Right kidney (tissue), 1 donor: ENCODE results near the gene HDAC5.
"Not testable (repeated sequence)": the region's sequence is repeated elsewhere in the genome, so short reads cannot be mapped to it uniquely, and the experiment has no call there.

Experiments
- DNase-seq: peaks from one replicate; pipeline ENCODE4 v3.0.0-alpha.2; 2016

Gene HDAC5

DNA sequence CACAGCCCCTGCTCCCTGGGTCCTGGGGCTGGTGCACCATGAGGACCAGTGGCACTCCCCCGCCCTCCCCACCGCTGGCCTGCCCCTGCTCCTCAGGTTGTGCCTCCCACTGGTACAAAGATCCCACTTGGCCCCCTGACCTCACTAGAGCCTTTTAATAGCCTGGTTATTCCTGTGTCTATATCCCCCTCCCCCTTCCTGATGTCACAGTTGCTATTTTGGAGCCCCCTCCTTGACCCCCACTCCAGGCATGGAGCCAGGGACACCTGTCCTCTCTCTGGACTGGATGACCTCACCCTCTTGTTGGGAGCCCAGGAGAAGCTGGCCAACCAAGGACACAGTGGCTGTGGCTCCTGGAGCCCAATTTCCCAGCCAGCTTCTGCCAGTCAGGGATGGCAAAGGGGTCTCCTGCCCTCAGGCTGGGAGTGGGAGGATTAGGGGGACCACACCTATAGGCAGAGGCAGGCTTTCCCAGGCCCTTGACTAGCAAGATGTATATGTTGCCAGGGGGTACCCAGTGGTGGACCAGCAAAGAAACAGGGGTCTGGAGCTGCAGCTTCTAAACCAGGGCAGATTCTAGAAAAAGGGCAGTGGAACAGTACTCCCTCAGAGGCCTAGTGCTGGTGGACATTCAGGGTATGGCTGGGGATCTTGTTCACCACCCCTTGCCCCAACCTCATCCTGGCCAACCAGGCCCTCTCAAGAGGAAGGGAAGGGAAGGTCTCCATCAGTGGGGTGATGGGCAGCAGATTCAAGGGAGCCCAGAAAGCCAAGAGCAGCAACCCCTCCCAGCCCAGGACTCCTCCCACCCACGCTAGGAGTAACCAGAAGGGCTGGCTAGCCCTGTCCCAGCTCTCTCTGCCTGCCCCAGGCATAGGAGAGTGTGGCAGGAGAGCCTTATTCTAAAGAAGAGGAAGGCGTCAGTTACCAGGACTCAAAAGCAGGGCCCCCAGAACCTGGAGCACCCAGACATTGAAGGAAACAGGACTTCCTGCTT is 10.9 kb downstream of the HDAC5 start:
- no peak for DNase-seq

DNA sequence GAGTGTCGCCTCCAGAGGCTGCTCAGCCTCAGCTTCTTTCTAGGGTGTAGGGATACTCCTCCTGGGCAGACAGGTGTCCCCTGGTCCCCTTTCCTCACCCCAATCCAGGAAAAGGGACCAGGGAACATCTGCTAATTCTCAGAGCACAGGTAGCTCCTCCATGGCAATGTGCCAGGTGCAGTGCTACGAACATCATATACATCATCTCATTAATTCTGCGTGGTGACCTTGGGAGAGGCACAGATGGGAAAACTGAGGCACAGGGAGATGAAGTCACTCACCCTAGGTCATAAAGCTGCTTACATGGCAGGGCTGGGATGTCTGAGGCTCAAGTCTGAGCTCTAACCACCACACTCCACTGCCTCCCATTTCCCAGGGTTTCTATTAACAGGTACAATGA is 11.7 kb downstream of the HDAC5 start:
- no peak for DNase-seq

DNA sequence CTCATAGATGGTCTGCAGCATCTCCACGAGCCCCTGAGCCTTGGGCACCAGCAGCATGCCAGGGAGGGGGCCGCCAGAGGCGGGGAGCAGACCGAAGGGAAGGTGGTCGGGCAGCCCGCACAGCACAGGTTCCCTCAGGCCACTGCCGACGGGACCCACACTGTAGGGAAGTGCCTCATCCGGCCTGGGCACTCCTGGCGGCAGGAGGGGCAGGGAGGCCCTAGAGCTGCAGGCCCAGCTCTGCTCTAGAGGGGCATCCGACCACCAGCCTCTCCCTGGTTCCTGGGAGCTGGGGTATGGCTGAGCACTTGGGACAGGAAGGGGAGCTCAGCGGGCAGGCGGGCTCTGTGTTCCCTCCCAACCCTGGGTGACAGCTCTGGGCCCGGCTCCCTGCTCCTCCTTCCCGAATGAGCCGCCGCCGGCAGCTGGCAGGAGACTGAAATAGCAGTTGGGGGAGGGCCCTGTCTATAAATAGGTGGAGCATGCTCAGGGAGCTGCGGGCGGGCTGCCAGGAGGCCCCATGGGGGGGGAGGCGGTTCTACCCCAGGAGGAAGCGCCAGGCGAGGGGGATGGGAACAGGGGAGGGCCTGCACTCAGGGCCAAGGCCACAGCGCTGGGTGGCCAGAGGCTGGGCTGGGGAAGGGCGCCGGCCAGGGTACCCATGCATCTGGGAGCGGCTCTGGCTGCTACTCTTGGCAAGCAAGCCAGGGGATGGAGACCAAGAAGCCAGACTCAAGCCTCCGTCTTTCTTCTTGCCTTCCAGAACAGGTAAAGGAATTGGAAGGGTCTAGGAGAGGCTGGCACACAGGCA is 12.4 kb downstream of the HDAC5 start:
- peak; percentile 78 for DNase-seq

DNA sequence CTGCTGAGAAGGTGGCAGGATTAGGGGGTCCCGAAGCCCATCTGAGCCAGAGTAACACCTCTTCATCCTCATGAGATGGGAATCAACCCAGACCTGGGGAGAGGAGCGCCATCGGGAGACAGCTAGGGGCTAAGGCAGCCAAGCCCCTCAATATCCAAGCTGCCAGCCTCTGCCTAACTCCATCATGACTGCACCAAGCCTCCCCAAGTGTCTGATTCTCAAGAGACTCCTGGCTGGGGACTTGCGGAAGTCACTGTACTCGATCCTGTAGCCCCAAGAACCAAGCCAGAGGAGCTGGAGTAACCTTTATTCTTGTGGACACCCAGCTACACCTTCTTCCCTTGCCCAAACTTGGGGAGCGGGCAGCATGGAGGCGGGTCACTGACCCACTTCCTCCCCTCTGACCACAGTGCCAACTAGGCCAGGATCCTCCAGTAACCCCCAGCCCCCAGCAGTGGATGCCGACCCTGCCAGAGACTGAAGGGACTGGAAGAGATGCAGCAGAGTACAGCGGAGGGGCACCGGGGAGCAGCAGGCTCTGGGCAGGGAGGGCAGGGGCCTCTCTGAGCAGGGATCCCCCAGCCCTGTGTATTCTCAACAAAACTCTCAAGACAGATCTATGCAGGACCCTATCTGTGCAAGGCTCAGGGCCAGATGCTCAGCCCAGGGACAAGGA is 13.3 kb downstream of the HDAC5 start:
- no peak for DNase-seq

DNA sequence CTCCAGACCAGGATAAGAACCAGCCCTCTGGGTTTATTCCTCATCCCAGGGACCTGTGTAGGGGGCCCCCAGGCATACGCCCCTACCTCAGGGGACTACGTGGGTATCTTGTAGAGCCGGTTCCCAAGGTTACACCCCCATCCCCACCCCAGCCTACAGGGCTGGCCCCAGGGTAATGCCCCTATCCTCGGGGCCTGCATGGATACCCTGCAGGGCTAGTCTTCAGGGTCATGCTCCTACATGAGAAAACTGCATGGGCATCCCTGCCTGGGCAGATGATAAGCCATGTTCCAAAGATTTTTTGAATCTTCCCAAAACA is 14.2 kb downstream of the HDAC5 start:
- DNase-seq = no peak

- no peak for DNase-seq
Observed at GRCh38 chr17:44108440-44109311, 14.8 kb downstream of the HDAC5 start.

GRCh38 chr17:44106801-44107200 is 16.6 kb downstream of the HDAC5 start:
- DNase-seq = no peak

DNA sequence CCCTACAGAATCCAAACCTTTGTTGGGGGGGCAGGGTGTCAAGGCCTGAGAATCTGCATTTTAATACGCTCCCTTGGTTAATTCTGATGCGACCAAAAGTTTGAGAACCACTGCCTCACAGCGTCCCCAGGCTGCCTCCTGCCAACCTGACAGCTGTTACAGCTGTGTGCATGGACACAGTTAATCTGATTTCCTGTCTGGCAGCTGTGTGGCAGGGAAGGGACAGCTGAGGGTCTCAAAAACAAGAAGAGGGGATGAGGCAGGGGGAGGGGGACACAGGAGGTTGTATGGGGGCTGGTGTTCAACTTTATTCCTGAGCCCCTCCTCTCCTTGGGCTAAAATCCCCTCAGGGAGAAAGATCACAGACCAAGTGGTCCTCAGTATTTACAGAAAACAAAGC is 17.5 kb downstream of the HDAC5 start:
- DNase-seq = no peak

DNA sequence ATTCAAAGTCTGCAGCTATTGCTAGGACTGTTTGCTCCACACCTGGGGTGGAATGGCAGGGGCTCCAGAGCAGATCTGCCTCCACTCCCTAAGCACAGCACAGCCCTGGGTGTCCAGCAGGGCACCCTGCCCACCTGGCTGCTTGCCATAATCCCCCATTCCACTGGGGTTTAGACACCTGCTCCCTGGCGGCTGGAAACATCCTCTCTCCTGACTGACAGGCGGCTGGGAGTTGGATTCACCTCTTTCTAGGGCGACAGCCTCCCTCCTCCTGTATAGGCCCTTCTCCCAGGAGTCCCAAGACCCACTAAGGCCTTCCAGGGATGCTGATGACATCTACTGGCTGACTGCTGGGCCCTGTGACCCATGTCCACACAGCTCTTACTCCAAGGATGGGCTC is 18.0 kb downstream of the HDAC5 start:
- DNase-seq = no peak

- no peak for DNase-seq
Observed at GRCh38 chr17:44102849-44103622, 20.4 kb downstream of the HDAC5 start.

DNA sequence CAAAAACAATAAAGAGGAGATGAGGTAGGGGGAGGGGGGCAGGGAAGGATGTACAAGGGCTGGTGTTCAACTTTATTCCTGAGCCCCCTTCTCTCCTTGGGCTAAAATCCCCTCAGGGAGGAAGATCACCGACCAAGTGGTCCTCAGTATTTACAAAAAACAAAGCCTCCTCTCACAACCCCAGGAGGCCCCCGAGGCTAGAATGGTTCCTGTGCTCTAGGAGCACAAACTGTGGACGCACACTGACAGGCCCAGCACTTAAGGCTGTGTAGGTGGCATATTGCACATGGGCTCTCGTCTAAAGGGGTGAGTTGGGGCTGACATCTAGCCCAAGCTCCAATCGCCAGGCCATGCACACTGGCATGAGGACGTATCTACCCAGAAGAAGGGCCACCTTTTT is 21.6 kb downstream of the HDAC5 start:
- not testable (repeated sequence) for DNase-seq

GRCh38 chr17:44097110-44097958 is 26.1 kb downstream of the HDAC5 start:
- no peak for DNase-seq

GRCh38 chr17:44095647-44096496 is 27.6 kb downstream of the HDAC5 start:
- peak; percentile 85 for DNase-seq

- no peak for DNase-seq
Observed at GRCh38 chr17:44095388-44095646, 28.1 kb downstream of the HDAC5 start.

DNA sequence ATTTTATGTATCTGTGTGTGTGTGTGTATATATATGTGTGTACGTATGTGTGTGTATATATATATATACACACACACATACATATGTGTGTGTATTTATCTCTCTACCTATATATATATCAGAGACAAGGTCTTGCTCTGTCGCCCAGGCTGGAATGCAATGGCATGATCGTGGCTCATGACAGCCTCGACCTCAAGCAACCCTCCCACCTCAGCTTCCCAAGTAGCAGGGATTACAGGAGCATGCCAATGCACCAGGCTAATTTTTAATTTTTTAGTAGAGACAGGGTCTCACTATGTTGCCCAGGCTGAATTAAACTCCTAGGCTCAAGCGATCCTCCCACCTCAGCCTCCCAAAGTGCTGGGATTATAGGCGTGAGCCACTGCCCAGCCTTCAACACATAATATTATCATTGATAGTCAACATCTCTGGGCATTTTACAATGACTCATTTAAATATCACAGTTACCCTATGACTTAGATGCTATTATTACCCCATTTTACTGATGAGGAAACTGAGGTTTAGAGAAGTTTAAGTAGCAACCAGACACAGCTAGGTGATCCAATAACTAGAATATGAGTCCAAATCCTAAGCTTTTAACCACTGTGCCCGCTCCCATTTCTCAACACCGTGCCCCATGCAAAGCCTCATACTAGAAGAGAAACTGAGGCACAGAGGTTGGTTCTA is 28.6 kb downstream of the HDAC5 start:
- DNase-seq = no peak

DNA sequence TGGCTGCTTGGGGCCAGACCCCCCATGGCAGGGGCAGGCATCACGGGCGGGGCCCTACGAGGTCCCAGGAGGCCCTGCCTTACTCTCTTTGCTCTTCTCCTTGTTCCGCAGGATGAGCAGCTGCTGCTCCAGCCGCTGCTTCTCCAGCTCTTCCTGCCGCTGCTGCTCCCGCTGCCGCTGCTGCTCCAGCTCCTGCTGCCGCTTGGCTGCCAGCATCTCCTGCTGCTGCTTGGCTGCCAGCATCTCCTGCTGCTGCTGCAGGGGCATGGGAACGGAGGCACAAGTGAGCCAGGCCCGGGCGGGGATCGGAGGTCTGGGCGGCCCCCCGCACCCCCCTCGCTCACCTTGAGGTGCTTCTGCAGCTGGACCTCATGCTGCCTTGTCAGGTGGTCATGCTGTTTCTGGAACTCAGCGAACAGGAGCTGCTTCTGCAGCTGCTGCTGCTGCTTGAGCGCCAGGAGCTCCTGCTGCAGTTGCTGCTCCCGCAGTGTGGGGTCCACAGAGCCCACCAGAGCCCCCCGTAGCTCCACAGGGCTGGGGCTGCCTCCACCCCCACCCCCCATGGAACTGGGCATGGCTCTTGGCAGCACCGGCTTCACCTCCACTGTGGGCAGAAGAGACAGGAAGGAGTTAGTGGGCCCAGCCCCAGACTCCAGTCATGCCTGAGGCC is 30.1 kb downstream of the HDAC5 start:
- no peak for DNase-seq

DNA sequence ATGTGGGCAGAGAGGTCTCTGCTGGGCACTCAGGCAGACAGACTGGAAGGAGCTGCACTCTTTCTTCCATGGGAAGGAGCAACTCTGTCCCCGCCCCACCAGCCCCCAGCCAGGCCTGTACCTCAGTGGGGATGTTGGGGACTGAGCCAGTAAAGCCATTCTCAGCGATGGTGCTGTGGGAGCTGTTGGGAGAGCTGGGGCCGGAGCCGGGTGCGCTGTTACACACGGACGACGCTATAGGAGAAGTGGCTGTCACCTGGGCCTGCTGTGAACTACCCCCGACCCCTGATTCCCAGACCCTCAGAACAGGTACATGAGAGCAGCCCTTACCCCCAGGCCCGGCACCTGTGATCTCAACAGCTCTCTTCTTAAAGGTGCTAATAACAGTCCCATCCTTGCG is 31.4 kb downstream of the HDAC5 start:
- DNase-seq = no peak
